GM21360 (cell line): Measurements from ENCODE around the gene MDFIC2.
A peak's percentile ranks its signal among the peaks of the same experiment; 100 is the strongest.

ENCODE experiments used
- ATAC-seq: cut with Tn5 transposase; IDR thresholded peaks from one replicate; pipeline ENCODE4 v1.9.1; 2021; ENCODE audit warnings: mild to moderate bottlenecking, moderate library complexity; ENCODE audit not compliant: unreplicated experiment

Gene MDFIC2

GRCh38 chr3:70183781-70184504, 128.5 kb downstream of the MDFIC2 start:
- no peak for ATAC-seq

- ATAC-seq, result no peak
Observed at GRCh38 chr3:70182166-70182565, 130.3 kb downstream of the MDFIC2 start.

- no peak for ATAC-seq
Observed at GRCh38 chr3:70180664-70181063, 131.8 kb downstream of the MDFIC2 start.

- peak; percentile 50 for ATAC-seq
Observed at GRCh38 chr3:70179111-70179510, 133.3 kb downstream of the MDFIC2 start.

GRCh38 chr3:70177881-70178645, 134.4 kb downstream of the MDFIC2 start:
- ATAC-seq, result no peak

GRCh38 chr3:70176224-70176623, 136.2 kb downstream of the MDFIC2 start:
- no peak for ATAC-seq

- ATAC-seq, result no peak
Observed at GRCh38 chr3:70156808-70157207, 155.6 kb downstream of the MDFIC2 start.

GRCh38 chr3:70150599-70150998, 161.8 kb downstream of the MDFIC2 start:
- ATAC-seq, result no peak

- ATAC-seq, result no peak
Observed at GRCh38 chr3:70149714-70150400, 162.6 kb downstream of the MDFIC2 start.
